GM18502 (cell line): ENCODE data around the gene C2orf78.
A peak's percentile ranks its signal among the peaks of the same experiment; 100 is the strongest.
"Not testable (repeated sequence)": the region's sequence is repeated elsewhere in the genome, so short reads cannot be mapped to it uniquely, and the experiment has no call there.

Source experiments
- ATAC-seq: cut with Tn5 transposase; IDR thresholded peaks from one replicate; pipeline ENCODE4 v1.9.1; 2021; ENCODE audit warnings: mild to moderate bottlenecking; ENCODE audit not compliant: unreplicated experiment, poor library complexity

C2orf78 gene

DNA sequence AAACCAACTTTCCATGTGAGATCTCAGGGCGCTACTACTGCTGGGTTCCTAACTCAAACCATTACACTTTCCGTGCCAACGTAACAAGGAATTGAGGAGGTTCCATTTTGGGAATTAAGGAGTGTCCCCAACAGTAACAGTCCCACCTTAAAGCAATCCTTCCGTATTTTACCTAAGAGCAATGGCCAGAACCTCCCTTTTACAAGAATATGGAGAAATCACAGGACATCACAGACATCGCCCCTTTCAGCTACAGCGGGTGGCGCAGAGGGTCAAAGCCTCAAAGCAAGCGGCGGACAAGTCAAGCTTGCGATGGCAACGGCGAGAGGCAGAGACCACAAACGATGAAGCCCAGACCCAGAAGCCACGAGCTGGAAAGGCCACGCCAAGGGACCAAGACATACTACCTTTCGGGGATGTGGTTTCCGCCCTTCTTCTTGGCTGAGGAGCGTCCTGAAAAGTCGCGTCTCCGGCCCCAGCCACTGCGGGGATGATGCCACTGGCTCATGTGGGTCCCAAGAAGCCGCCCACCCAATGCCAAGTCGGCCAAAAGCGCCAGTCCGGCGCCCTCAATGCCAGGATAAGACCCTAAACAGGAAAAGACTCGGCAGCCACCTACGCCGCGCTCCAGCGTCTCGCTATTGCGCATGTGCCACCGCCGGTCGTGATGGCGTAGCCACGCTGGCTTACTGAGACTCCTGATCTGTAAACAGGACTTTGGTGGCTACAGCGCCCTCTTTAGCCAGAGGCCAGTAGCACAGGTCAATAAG is 4.3 kb upstream of the C2orf78 start, which contains the start of gene DUSP11:
Gene DUSP11 (minus strand): TSS at position 637 of the 770 bp plus-strand sequence. CDS start 129 bp downstream, at position 508.
- peak; percentile 99 for ATAC-seq

DNA sequence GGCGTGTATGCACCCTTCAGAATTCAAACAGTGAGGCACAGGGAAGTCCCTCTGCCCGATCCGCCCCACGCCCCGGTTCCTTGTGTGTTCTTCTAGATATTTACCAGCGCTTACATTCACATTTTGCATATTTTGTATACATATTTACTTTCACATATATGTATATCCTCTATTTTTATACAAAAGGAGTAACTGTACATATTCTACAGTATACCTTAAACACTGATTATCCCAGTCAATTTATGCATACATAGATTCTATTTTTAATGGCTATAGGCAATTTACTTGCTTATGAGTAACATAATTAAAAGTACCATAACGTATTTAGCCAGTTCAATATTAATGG is 3.8 kb upstream of the C2orf78 start:
- ATAC-seq, result no peak

DNA sequence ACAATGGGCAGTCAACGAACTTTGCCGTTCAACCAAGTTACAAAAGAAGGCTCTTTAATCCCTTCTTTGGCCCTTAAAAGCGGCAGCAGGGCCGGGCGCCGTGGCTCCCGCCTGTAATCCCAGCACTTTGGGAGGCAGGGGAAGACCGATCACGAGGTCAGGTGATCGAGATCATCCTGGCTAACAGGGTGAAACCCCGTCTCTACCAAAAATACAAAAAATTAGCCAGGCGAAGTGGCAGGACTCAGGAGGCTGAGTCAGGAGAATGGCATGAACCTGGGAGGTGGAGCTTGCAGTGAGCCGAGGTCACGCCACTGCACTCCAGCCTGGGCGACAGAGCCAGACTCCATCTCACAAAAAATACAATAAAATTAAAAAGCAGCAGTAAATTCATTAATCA is 581 bp upstream of the C2orf78 start:
- ATAC-seq, result not testable (repeated sequence)

DNA sequence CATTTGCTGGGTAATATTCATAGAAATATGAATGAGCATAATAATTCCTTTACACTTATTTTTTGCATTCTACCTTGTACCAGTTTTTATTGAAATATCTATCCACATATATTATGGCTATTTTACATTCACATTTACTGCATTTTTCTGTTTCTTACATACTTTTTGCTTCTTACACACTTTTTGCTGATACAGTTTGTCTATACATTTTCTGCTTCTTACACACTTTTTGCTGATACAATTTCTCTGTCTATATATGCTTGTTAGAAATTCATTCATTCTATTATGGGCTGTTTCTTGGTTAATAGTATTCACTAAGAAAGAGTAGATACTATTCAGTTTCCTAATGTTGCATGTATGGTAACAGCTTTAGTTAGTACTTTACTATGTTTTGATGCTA is 27.9 kb downstream of the C2orf78 start:
- ATAC-seq, result no peak

DNA sequence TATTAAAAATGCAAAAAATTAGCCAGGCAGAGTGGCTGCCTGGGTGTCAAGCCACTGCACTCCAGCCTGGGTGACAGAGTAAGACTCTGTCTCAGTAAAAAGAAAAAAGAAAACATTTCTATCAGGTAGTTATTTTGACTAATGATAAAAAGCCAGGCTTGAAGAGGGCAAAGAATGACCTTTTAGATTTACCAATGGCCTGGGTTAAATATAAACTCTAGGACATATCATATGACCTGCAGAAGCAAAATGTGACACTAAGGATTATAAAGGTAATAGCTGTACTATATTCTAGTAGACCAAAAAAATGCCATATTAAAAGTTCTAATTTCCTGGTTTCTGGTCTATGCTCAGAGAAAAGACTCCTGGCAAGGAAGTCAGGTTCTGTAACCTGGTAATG is 28.7 kb downstream of the C2orf78 start:
- ATAC-seq, result no peak

DNA sequence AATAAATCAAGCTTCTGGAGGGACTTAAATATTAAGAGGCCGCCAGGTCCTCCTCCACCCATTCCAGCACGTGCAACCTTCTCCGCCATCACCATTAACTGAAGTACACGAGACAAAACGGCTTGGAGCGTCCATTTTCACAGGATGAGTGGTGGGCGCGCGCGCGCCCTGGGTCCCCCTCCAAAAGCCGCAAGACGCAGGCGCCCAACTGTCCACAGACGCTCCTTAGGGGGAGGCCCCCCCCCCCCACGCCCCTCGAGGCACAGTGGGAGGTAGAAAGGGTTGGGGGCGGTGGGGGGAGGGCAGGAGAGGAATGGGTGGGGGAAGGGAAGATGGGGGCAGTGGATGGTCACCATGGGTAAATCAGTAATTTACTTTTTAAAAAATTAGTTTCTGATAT is 34.3 kb downstream of the C2orf78 start:
- no peak for ATAC-seq

DNA sequence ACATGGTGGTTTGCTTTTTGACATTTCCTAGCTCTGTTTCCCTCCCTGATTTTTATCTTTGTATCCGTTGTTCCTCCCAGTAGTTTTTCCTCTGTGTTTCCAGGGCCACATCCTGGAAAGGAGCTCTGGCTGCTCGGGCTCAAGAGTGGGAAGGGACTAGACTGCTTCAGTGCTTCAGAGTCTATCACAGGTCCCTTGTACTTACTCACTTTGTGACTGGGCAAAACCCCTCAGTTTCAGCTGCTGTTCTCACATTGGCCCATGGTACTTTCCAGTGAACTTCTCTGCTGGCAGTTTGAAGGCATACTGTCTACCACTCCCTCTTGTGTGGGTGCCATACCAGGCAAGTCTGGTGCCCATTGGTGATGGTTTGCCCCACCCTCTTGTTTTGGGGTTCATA is 37.2 kb downstream of the C2orf78 start:
- ATAC-seq, result peak; percentile 83

DNA sequence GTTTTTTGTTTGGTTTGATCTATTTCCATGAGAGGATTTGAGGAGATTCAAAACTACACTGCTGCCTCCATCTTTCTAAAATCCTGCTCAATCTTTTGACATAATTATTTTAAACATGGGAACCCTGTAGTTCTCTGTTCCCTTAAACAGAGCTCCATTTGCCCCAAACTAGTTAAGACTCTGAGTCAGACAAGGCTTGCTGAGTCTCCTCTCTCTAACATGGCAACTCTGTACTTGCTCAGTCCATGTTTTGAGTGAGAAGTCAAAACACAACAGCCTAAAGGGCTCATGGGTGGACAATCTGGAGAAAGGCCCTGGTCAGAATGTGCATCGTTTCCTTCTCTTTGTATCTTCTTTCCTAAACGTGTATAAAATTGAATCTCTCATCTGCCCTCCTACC is 37.7 kb downstream of the C2orf78 start:
- ATAC-seq, result no peak

DNA sequence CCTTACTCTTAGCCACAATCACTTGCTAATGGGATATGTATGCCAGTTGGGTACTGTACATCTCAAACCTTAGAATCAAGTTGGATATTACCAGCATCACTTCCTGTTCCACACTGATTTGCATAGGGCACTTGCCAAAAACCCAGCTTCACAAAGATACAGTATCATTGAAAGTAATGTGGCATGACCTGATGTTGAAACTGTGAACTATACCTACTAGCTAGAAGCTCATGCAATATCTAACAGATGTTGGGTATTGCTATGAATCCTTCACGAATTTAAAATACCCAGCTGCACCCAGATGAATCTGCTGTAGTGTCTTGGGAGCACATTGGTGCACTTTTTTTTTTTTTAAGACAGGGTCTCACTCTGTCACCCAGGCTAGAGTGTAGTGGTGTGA is 38.3 kb downstream of the C2orf78 start:
- ATAC-seq, result peak; percentile 65

DNA sequence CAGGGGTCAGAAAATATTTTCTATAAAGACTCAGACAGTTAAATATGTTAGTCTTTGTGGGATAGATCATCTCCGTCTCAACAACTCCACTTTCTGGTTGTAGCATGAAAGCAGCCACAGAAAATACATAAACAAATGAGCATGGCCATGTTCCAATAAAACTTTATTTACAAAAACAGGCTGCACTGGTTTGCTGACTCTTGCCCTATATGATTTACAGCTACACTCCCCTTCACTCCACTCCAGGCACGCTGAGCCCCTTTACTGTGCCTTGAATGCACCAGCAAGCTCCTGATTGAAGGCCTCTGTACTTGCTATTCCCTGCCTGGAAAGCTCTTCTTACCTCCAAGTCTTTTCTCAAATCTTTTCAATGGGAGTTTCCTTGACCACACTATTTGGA is 39.0 kb downstream of the C2orf78 start:
- ATAC-seq, result no peak

DNA sequence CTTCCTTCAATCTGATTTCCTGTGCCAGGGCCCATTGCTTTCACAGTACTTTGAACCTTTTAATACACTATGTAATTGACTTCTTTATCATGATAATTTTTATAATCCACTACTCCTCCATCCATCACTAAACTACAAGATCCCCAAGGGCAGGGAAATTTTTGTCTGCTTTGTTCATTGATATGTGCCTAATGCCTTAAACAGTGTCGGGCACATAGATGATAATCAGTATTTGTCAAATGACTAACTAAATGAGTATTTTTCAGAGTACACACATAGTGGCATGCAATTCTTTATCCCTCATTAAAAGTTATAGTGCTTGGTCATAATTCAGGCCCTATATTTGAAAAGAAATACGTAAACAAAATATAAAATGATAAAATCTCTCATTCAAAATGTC is 39.4 kb downstream of the C2orf78 start:
- no peak for ATAC-seq

DNA sequence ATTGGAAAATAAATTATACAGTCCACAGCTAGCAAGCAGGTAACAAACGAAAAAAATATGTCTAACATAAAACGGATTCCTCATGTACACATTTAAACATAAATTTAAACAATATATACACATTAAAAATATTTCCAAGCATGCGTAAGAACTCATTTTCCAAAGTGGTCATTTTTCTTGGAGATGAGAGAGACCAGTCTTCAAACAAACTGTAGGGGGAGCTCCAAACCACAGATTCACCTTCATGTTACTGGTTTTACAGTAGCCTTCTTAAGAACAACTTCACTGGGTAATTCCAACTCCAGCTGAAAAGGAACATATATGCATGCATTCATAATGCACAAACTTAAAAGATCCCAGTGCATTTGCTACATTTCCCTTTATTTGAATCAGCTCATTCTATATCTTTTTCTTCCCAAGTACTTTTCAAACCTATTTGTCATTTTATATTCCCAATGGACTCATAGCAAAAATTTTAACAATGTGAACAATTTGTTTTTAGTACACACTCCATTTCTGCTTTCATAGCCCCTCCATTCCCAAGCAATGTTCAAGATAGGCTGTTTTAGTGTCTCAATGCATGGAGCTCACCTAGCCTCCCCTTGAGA is 40.0 kb downstream of the C2orf78 start:
- ATAC-seq, result no peak

DNA sequence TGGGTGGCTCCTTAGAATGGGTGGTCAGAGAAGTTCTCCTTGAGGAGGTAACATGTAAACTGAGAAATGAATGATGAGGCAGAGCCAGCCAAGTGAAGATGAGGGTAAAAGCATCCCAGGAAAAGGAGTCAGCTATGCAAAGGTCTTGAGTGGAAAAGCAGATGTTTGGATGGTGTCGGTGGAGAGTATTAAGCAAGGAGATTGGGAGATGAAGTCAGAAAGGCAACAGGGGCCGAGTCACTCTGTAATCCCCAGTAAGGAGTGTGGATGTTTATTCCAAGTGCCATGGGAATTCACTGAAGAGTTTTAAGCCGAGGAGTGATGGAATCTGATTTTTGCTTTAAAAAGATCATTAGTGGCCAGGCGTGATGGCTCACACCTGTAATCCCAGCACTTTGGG is 41.4 kb downstream of the C2orf78 start:
- no peak for ATAC-seq

DNA sequence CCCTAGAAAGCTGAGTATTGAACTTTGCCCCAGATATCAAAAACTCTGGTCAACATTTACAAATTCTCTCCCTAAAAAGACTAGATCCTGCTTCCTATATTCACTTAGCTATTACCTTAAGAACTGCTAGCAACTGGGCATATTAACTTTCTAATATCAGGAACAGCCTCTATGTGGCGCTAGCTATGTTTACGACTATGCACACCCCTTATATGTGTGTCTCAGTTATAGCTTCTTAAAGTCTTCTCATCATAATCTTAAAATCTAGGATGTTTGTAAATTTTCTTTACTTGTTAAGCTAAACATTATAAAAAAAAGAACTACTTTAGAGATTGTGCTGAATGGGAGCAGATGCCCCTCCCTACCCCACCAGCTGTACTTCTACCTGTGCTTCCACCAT is 43.0 kb downstream of the C2orf78 start:
- ATAC-seq, result no peak

DNA sequence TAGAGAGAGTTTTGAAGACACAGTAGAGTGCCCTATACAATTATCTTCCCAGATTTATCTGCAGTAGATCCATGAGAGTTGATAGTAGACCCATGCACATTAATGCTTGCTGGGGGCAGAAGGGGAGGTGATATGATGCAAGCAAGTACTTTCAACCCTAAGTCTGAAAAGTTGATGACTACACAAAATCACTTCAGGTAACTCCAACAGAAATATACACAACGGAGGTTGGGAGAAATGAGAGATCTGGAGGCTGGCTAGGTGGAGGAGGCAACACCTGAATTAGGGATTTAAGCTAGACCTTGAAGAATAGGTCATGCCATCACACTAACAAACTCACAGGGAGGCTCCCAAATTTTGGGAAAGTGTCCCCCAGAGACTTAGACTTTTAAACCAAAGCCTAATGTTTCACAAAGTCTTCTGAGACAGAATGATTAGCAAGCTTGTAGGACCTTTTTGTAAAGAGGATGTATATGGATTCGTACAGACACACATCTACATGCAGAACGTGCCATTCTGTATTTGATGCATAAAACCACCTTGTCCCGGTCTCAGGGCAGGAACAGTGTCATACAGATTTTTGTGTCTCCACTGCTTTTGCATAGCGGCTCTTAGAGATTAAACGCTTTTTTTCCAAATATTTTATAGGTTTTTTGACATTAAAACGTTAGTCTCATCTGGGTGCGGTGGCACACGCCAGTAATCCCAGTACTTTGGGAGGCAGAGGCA is 43.8 kb downstream of the C2orf78 start:
- ATAC-seq, result no peak

DNA sequence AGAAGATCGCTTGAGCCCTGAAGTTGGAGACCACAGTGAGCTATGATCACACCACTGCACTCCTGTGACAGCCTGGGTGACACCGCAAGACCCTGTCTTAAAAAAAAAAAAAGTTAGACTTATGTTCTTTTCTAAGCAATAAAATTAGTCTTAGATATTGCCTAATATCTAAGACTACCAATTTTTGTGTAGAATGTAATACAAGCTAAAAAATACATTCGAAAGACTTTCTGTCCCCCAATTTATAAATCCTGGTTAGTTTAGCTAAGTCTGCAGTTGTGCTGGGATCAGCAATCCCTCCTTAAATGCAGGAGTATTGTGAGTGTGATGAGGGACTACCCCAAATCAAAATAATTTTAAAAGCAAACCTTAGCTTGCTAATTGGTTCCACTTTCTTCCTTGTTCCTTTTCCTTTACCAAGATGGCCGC is 44.4 kb downstream of the C2orf78 start:
- no peak for ATAC-seq

DNA sequence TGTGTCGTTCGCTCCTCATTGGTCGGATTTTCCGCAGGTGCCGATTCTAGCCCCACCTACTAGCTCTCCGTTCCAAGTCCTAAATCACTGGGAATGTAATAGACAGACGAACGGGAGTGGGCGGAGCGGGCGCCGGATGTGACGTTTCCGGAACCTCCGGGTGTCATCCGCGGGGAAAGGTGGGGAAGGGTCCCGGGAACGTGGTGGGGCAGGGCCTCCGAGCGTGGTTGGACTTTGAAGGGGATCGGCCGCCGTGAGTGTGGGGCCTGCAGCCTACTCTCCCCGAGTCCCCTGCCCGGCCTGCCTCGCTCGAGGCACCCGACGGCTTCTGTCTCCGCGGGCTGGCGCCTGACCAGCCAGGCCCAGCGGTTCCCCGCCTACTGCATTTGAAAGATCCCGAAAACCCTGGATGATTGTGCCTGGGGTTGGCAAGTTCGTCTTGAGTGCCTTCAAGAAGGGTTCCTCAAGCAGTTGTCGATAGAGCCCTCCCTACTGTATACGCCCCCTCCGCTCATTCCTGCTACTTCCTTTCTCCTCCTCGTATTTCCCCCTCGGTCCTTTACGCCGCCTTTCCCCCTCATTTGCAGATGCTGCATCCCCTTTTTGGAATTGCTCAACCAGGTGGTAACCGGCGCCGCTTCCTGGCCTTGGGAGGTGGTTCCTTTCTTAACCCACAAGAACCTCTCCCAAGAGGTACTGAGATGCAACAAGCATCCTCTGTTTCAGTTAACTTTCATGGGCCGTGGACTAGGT is 45.0 kb downstream of the C2orf78 start, which contains the start of gene STAMBP:
Gene STAMBP (plus strand): TSS at position 144 of the 753 bp plus-strand sequence. CDS start 1,896 bp downstream, outside the sequence.
- peak; percentile 89 for ATAC-seq

DNA sequence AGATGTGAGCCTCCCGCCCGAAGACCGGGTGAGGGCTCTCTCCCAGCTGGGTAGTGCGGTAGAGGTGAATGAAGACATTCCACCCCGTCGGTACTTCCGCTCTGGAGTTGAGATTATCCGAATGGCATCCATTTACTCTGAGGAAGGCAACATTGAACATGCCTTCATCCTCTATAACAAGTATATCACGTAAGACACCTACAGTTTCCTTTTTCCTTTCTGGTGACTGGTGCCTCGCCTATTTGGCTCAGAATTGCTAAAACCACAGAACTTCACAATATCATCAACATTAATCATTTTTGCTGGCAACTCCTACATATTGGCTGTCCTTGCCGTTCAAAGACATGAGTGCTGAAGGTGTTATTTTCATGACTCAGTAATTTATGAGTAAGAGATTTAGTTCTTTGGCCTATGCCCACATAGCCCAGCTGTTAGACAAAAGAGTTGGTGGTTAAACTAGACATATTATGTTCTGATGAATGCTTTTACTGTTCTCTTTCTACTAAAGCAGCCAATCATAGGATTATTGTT is 47.0 kb downstream of the C2orf78 start:
- no peak for ATAC-seq

DNA sequence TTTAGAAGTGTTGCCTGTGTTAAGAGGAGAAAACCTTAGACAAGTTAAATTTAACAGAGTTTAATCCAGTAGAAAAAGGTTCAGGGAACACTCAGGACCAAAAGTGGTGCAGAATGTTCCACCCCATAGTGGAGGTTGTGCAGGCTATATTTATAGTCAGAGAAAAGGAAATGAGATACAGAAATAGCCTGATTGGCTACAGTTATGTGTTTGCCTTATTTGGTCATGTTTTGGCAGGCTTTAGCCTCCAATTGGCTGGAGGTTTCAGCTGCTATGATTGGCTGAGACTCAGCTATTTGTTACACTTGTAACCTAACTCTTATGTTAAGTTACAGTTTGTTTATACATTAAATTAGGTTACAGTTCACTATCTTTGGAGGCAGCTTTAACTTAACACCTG is 48.9 kb downstream of the C2orf78 start:
- no peak for ATAC-seq
